A673 (cell line): Measurements from ENCODE around the gene PPP1R16B. TPM values are rescaled to one million over a fixed set of nuclear protein-coding genes. Genes with fewer than 3 reads are reported as not detected.
"Not testable (repeated sequence)": the region's sequence is repeated elsewhere in the genome, so short reads cannot be mapped to it uniquely, and the experiment has no call there.

Experiments used
- BruUV-seq: library from RNA; stranded (reverse); fragments of 400-500 nt; replicated peaks from 2 replicates; lab custom pipeline; 2021; lab: Mats Ljungman, UMichigan
- CTCF ChIA-PET: fragments of 300-600 bp; sonication (Branson Sonifier 250); formaldehyde crosslinking; loops from one replicate; lab custom pipeline; 2022; ENCODE audit warnings: antibody characterized with exemption; lab: Charles Lee
- POLR2A ChIA-PET: fragments of 300-600 bp; sonication (Branson Sonifier 250); formaldehyde crosslinking; loops from one replicate; lab custom pipeline; 2022; ENCODE audit warnings: antibody characterized with exemption; ENCODE audit not compliant: low non-redundant PET; lab: Charles Lee
- DNase-seq: peaks from one replicate; pipeline ENCODE4 v3.0.0-alpha.2; 2015; ENCODE audit warnings: low spot score
- H3K27ac ChIP-seq: fragments of 200-600 bp; sonication (generic); 2 replicates; pipeline ENCODE4 v1.5.1; 2016; ENCODE audit warnings: mixed run types, low read depth, mild to moderate bottlenecking, mixed read lengths, antibody characterized with exemption, low read length; ENCODE audit not compliant: poor library complexity, severe bottlenecking
- H3K27me3 ChIP-seq: fragments of 200-600 bp; sonication (generic); replicated peaks from 2 replicates; pipeline ENCODE4 v1.6.1; 2017; ENCODE audit warnings: mixed run types, low read depth, mild to moderate bottlenecking, mixed read lengths, antibody characterized with exemption, low read length; ENCODE audit not compliant: insufficient read depth, poor library complexity
- H3K36me3 ChIP-seq: fragments of 200-600 bp; sonication (generic); 2 replicates; pipeline ENCODE4 v1.6.1; 2016; ENCODE audit warnings: mixed run types, mild to moderate bottlenecking, mixed read lengths, antibody characterized with exemption, low read length; ENCODE audit not compliant: insufficient read depth, poor library complexity, severe bottlenecking
- H3K4me1 ChIP-seq: fragments of 200-600 bp; sonication (generic); 2 replicates; pipeline ENCODE4 v1.6.1; 2017; ENCODE audit warnings: mixed run types, mild to moderate bottlenecking, mixed read lengths, antibody characterized with exemption, low read length; ENCODE audit not compliant: insufficient read depth, poor library complexity, severe bottlenecking
- H3K4me3 ChIP-seq: fragments of 200-600 bp; sonication (generic); 2 replicates; pipeline ENCODE4 v1.5.1; 2016; ENCODE audit warnings: low read depth, mixed run types, mild to moderate bottlenecking, mixed read lengths, low read length; ENCODE audit not compliant: poor library complexity, severe bottlenecking
- H3K9me3 ChIP-seq: fragments of 200-600 bp; sonication (generic); 2 replicates; pipeline ENCODE4 v1.6.1; 2016; ENCODE audit warnings: mixed run types, low read depth, mild to moderate bottlenecking, mixed read lengths, antibody characterized with exemption, low read length; ENCODE audit not compliant: poor library complexity, severe bottlenecking
- CTCF ChIP-seq: fragments of 300-800, 200-600 bp; sonication (generic); conservative IDR thresholded peaks from 2 replicates; pipeline ENCODE4 v1.5.1; 2017; ENCODE audit warnings: low read depth, mild to moderate bottlenecking, antibody characterized with exemption, low read length, moderate library complexity, mixed read lengths
- EZH2 ChIP-seq: fragments of 200-600 bp; sonication (generic); IDR thresholded peaks from 2 replicates; pipeline ENCODE4 v1.6.1; 2017; ENCODE audit warnings: borderline replicate concordance, low read depth, mild to moderate bottlenecking, mixed read lengths, antibody characterized with exemption, low read length; ENCODE audit not compliant: poor library complexity, severe bottlenecking
- intact Hi-C: fragments of 100-400 bp; cut with micrococcal nuclease; formaldehyde crosslinking; loops from one replicate; pipeline ENCODE4 v1.10.0; 2022; ENCODE audit not compliant: unreplicated experiment
- total RNA-seq: library from RNA; stranded (reverse); gene quantifications from 2 replicates; pipeline ENCODE4 v1.2.3, GENCODE V29; 2021

PPP1R16B gene
- total RNA-seq, 1 experiment from 2014 or later, result 0.17 TPM

- POLR2A ChIA-PET, result no interaction called here
- intact Hi-C loops, result no loop called here
- Histone ChIP-seq H3K9me3 (no peaks in the 10 kb centered on the region), H3K36me3 (no peaks in the 10 kb centered on the region), H3K27me3 (no peaks in the 10 kb centered on the region), H3K4me3 (no peak overlapping the region), H3K27ac (no peak overlapping the region), H3K4me1 (no peaks in the 10 kb centered on the region)
- BruUV-seq, result no TSS peak
- CTCF ChIA-PET, result no interaction called here
- peak; percentile 58 for DNase-seq
- TF ChIP-seq EZH2 (no peak), CTCF (peak; percentile 59)
Measured at GRCh38 chr20:38790200-38791053, 15.1 kb upstream of the PPP1R16B start.

- no peak overlapping the region for H3K27ac ChIP-seq
- TF ChIP-seq EZH2, result no peak
- no peak for TF ChIP-seq CTCF
- H3K27me3 ChIP-seq, result no peaks in the 10 kb centered on the region
- H3K9me3 ChIP-seq, result no peaks in the 10 kb centered on the region
- no TSS peak for BruUV-seq
- H3K36me3 ChIP-seq, result no peaks in the 10 kb centered on the region
- ChIA-PET CTCF (no interaction called here), POLR2A (no interaction called here)
- intact Hi-C loops, result no loop called here
- no peak for DNase-seq
- no peak overlapping the region for H3K4me3 ChIP-seq
- H3K4me1 ChIP-seq, result no peaks in the 10 kb centered on the region
Measured at GRCh38 chr20:38791291-38791690, 14.2 kb upstream of the PPP1R16B start.

GRCh38 chr20:38791940-38792339 is 13.6 kb upstream of the PPP1R16B start:
- intact Hi-C loops, result no loop called here
- no peaks in the 10 kb centered on the region for H3K36me3 ChIP-seq
- no peak for TF ChIP-seq CTCF
- no peak for TF ChIP-seq EZH2
- no peaks in the 10 kb centered on the region for H3K4me1 ChIP-seq
- POLR2A ChIA-PET, result no interaction called here
- H3K27ac ChIP-seq, result no peak overlapping the region
- DNase-seq, result no peak
- CTCF ChIA-PET, result no interaction called here
- H3K9me3 ChIP-seq, result no peaks in the 10 kb centered on the region
- BruUV-seq, result no TSS peak
- no peaks in the 10 kb centered on the region for H3K27me3 ChIP-seq
- no peak overlapping the region for H3K4me3 ChIP-seq

GRCh38 chr20:38794057-38794456 is 11.4 kb upstream of the PPP1R16B start:
- H3K36me3 ChIP-seq, H3K9me3 ChIP-seq, H3K27me3 ChIP-seq, POLR2A ChIA-PET, BruUV-seq, CTCF ChIA-PET, intact Hi-C loops, DNase-seq, H3K27ac ChIP-seq, H3K4me1 ChIP-seq, H3K4me3 ChIP-seq: not testable (repeated sequence)
